ENCODE measurements around the gene SCAMP4. TPM values are rescaled to one million over a fixed set of nuclear protein-coding genes. Genes with fewer than 3 reads are reported as not detected.

The SCAMP4 gene
- total and polyA plus RNA-seq, 9 of the 15 experiments (the other 6 are each of a cell fraction or from before 2014, with no cell fraction given), result 0.81 to 45.9 (median 12.8) TPM

GRCh38 chr19:1862424-1863327, 42.5 kb upstream of the SCAMP4 start (continued):
- TF ChIP-seq CHD7 (IDR thresholded peaks at IDR 0.05; ENCODE audit: low read depth, low read length), result no peak
- peak; percentile 58; the same call in 1 of the 2 replicates for TF ChIP-seq EP400 (IDR thresholded peaks at IDR 0.05)
- TF ChIP-seq ZNF143 (CRISPR knock-in tag; IDR thresholded peaks at IDR 0.05), result no peak
- no peak for TF ChIP-seq LARP7 (IDR thresholded peaks at IDR 0.05)
- TF ChIP-seq EGR1 (conservative IDR thresholded peaks at IDR 0.05), result peak; percentile 77
- TF ChIP-seq TEAD1 (CRISPR knock-in tag; IDR thresholded peaks at IDR 0.05), result no peak
- 0 out of 4 replicates have a peak, but pooled peaks of 1 of the 2 experiments have one; percentile 60 for TF ChIP-seq NONO (IDR thresholded peaks at IDR 0.05; ENCODE audit: low read depth in 2 of 2, low read length in 1 of 2)
- no peak; the same call in 1 of the 2 replicates for TF ChIP-seq ZNF121 (CRISPR knock-in tag; conservative IDR thresholded peaks at IDR 0.05)
- TF ChIP-seq HMGN3 (IDR thresholded peaks at IDR 0.05; ENCODE audit: borderline replicate concordance, extremely low read depth, insufficient read length, low read depth, low read length), result peak; percentile 24
- peak; percentile 47; the same call in 1 of the 2 replicates for TF ChIP-seq SUPT5H (IDR thresholded peaks at IDR 0.05)
- TF ChIP-seq RBM25 (IDR thresholded peaks at IDR 0.05; ENCODE audit: low read depth, low read length, severe bottlenecking), result no peak
- TF ChIP-seq ZFP36 (IDR thresholded peaks at IDR 0.05; ENCODE audit: low read depth, low read length, partially characterized antibody), result peak; percentile 91
- TF ChIP-seq, protein P1, sequence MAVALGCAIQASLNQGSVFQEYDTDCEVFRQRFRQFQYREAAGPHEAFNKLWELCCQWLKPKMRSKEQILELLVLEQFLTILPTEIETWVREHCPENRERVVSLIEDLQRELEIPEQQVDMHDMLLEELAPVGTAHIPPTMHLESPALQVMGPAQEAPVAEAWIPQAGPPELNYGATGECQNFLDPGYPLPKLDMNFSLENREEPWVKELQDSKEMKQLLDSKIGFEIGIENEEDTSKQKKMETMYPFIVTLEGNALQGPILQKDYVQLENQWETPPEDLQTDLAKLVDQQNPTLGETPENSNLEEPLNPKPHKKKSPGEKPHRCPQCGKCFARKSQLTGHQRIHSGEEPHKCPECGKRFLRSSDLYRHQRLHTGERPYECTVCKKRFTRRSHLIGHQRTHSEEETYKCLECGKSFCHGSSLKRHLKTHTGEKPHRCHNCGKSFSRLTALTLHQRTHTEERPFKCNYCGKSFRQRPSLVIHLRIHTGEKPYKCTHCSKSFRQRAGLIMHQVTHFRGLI (CRISPR knock-in tag; IDR thresholded peaks at IDR 0.05), result no peak
- TF ChIP-seq HNRNPLL (IDR thresholded peaks at IDR 0.05; ENCODE audit: low read depth, low read length, poor library complexity, severe bottlenecking), result peak; percentile 7

All from K562 (cell line).